Vagina (tissue), 2 donors: ENCODE data around the gene MT1E. TPM values are rescaled to one million over a fixed set of nuclear protein-coding genes. Genes with fewer than 3 reads are reported as not detected.

ENCODE experiments used
- DNase-seq, 2 donors: peaks; one replicate each; pipeline ENCODE4 v3.0.0-alpha.2; 2017; ENCODE audit errors: extremely low spot score in 2 of 2
- H3K27ac ChIP-seq: fragments of 200-600 bp; sonication (generic); one replicate; pipeline ENCODE4 v1.5.1; 2019
- H3K27me3 ChIP-seq: fragments of 200-600 bp; sonication (generic); one replicate; pipeline ENCODE4 v1.5.1; 2019
- H3K36me3 ChIP-seq, 2 donors: fragments of 200-600 bp; sonication (generic); one replicate each; pipeline ENCODE4 v1.5.1; 2017 to 2019
- H3K4me1 ChIP-seq: fragments of 200-600 bp; sonication (generic); one replicate; pipeline ENCODE4 v1.5.1; 2019
- H3K4me3 ChIP-seq, 2 donors: fragments of 200-600 bp; sonication (generic); 1 replicate in 1 of 2; 2 replicates in 1 of 2; pipeline ENCODE4 v1.5.1; 2016 to 2019
- H3K9me3 ChIP-seq: fragments of 200-600 bp; sonication (generic); one replicate; pipeline ENCODE4 v1.5.1; 2019
- POLR2A ChIP-seq, 2 donors: fragments of 450-650 bp; IDR thresholded peaks; one replicate each; pipeline ENCODE4 v1.6.1; 2017; ENCODE audit warnings: antibody characterized with exemption in 2 of 2, mild to moderate bottlenecking in 2 of 2, moderate library complexity in 2 of 2
- POLR2AphosphoS5 ChIP-seq, 2 donors: sonication (generic); formaldehyde crosslinking; IDR thresholded peaks; one replicate each; pipeline ENCODE4 v1.9.0; 2017; ENCODE audit warnings: antibody characterized with exemption in 2 of 2, mild to moderate bottlenecking in 2 of 2, low read depth in 1 of 2; ENCODE audit not compliant: insufficient read depth in 1 of 2
- intact Hi-C: fragments of 100-400 bp; cut with DNase I; formaldehyde crosslinking; loops from one replicate; pipeline ENCODE4 v1.15.1; 2023
- total RNA-seq: library from RNA; depleted of rRNA; stranded (reverse); fragments of >200 nt; gene quantifications from one replicate; pipeline ENCODE4 v1.2.3, GENCODE V29; 2016
- TF ChIP-seq, protein P1 (sequence below), 3 experiments: fragments of 450-650 bp in 2 of 3; fragments of 200-600 bp in 1 of 3; sonication (generic) in 1 of 3; IDR thresholded peaks; one replicate each; pipeline ENCODE4 v1.5.1; 2017 to 2019; ENCODE audit warnings: antibody characterized with exemption in 3 of 3, mild to moderate bottlenecking in 2 of 3, moderate library complexity in 2 of 3

Gene MT1E
- total RNA-seq, 1 donor from 2014 or later: 564 TPM

DNA sequence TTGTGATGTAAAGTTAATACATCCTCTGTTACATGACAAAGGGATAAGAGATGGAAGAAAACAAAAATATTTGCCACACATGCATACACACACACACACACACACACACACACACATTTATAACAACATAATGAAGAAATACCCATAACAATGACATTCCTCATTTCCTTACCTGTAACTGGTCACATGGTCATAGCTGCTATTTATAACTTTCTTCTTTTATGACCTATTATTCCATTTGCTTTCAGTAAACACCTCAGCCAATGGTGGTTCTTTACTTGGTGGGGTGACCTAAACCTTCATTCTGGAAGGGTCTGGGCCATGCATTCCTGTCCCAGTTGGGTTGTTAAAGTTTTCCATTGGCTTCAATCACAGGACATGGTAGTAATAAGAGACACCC lies 11.9 kb upstream of the MT1E start:
- Histone ChIP-seq H3K27ac (no peak overlapping the region), H3K36me3 (no peaks in the 10 kb centered on the region), H3K4me1 (peaks cover 41% of the 10 kb centered on the region), H3K4me3 (no peak overlapping the region), H3K9me3 (no peaks in the 10 kb centered on the region), H3K27me3 (no peaks in the 10 kb centered on the region)
- DNase-seq: no peak
- TF ChIP-seq POLR2A (IDR thresholded peaks at IDR 0.05) (no peak), POLR2AphosphoS5 (IDR thresholded peaks at IDR 0.05; ENCODE audit: insufficient read depth in 1 of 2, low read depth in 1 of 2) (no peak)
- TF ChIP-seq, protein P1, sequence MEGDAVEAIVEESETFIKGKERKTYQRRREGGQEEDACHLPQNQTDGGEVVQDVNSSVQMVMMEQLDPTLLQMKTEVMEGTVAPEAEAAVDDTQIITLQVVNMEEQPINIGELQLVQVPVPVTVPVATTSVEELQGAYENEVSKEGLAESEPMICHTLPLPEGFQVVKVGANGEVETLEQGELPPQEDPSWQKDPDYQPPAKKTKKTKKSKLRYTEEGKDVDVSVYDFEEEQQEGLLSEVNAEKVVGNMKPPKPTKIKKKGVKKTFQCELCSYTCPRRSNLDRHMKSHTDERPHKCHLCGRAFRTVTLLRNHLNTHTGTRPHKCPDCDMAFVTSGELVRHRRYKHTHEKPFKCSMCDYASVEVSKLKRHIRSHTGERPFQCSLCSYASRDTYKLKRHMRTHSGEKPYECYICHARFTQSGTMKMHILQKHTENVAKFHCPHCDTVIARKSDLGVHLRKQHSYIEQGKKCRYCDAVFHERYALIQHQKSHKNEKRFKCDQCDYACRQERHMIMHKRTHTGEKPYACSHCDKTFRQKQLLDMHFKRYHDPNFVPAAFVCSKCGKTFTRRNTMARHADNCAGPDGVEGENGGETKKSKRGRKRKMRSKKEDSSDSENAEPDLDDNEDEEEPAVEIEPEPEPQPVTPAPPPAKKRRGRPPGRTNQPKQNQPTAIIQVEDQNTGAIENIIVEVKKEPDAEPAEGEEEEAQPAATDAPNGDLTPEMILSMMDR (IDR thresholded peaks at IDR 0.05): no peak
- intact Hi-C loops: no loop called here

DNA sequence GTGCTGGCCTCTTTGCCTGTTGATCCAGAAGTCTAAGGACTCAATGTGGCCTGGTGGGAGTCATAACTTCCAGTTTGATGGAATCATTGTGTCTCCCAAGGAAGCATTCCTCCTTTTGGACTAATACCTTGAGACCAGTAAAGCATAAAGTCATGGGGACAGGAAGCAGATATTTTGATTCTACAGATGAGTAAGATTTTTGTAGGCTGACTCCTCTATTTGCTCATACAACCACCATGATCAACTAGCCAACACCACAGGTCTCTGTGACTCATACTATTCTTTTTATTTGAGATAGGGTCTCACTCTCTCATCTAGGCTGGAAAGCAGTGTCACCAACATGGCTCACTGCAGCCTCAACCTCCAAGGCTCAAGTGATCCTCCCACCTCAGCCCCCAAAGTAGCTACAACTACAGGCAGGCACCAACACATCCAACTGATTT lies 11.0 kb upstream of the MT1E start:
- Histone ChIP-seq H3K36me3 (no peaks in the 10 kb centered on the region), H3K27ac (no peak overlapping the region), H3K4me1 (peaks cover 40% of the 10 kb centered on the region), H3K27me3 (no peaks in the 10 kb centered on the region), H3K9me3 (no peaks in the 10 kb centered on the region), H3K4me3 (no peak overlapping the region)
- DNase-seq: no peak
- intact Hi-C loops: no loop called here
- TF ChIP-seq, protein P1 (IDR thresholded peaks at IDR 0.05): no peak
- TF ChIP-seq POLR2AphosphoS5 (IDR thresholded peaks at IDR 0.05; ENCODE audit: insufficient read depth in 1 of 2, low read depth in 1 of 2) (no peak), POLR2A (IDR thresholded peaks at IDR 0.05) (no peak)

DNA sequence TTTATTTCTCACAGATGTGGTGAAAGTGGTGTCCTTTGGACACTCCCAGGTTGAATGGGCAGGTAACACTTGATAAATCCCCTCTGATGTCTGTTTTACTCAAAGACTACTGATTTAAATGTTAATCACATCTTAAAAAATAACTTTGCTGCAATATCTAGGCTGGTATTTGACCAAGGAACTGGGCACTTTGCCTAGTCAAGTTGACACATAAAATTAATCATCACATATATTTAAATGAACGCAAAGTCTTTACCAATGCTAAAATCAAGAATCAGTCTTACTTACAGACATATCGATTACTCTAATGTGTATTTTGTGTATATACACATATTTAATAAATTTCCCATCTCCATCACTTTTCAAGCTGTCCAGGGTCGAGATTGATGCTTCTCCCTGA lies 10.2 kb upstream of the MT1E start:
- intact Hi-C loops: no loop called here
- Histone ChIP-seq H3K9me3 (no peaks in the 10 kb centered on the region), H3K36me3 (no peaks in the 10 kb centered on the region), H3K27ac (no peak overlapping the region), H3K27me3 (no peaks in the 10 kb centered on the region), H3K4me3 (no peak overlapping the region), H3K4me1 (peaks cover 32% of the 10 kb centered on the region)
- TF ChIP-seq POLR2AphosphoS5 (IDR thresholded peaks at IDR 0.05; ENCODE audit: insufficient read depth in 1 of 2, low read depth in 1 of 2): no peak
- TF ChIP-seq POLR2A (IDR thresholded peaks at IDR 0.05): no peak
- TF ChIP-seq, protein P1 (IDR thresholded peaks at IDR 0.05): no peak
- DNase-seq: no peak

DNA sequence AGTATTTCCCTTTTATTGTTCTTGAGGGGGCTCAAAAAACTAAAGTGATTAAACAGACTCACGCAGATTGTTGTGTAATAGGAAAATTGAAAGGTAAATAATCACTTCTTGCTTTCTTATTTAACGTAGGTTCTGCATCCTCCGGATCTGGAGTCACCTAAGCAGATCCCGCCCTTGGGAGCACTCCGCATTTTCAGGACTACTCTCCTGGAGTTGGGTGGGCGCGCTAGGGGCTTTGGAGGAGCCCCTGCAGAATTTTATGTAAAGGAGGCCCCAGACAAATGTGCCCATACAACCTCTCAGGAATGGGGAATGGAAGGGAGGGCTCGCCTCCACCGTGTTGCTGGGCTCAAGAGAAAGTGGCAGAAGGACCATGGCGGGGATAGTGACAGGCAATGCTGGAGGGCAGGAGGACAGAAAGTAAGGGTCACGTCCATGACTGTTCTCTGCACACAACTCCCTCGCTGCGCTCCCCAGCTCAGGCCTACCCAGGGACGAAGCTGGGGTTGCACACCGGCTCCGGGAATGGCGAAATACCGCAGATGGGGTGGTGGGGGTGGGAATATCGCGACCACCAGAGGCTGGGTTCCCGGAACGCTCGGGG lies 8.9 kb upstream of the MT1E start:
- Histone ChIP-seq H3K36me3 (no peaks in the 10 kb centered on the region), H3K9me3 (no peaks in the 10 kb centered on the region), H3K27ac (peak overlapping the region; percentile 53), H3K27me3 (no peaks in the 10 kb centered on the region), H3K4me1 (peaks cover 19% of the 10 kb centered on the region), H3K4me3 (peak overlapping the region; percentile 30 to 52)
- no peak for TF ChIP-seq POLR2A (IDR thresholded peaks at IDR 0.05)
- no peak for TF ChIP-seq POLR2AphosphoS5 (IDR thresholded peaks at IDR 0.05; ENCODE audit: insufficient read depth in 1 of 2, low read depth in 1 of 2)
- TF ChIP-seq, protein P1 (IDR thresholded peaks at IDR 0.05): no peak
- intact Hi-C loops: no loop called here
- DNase-seq: no peak

DNA sequence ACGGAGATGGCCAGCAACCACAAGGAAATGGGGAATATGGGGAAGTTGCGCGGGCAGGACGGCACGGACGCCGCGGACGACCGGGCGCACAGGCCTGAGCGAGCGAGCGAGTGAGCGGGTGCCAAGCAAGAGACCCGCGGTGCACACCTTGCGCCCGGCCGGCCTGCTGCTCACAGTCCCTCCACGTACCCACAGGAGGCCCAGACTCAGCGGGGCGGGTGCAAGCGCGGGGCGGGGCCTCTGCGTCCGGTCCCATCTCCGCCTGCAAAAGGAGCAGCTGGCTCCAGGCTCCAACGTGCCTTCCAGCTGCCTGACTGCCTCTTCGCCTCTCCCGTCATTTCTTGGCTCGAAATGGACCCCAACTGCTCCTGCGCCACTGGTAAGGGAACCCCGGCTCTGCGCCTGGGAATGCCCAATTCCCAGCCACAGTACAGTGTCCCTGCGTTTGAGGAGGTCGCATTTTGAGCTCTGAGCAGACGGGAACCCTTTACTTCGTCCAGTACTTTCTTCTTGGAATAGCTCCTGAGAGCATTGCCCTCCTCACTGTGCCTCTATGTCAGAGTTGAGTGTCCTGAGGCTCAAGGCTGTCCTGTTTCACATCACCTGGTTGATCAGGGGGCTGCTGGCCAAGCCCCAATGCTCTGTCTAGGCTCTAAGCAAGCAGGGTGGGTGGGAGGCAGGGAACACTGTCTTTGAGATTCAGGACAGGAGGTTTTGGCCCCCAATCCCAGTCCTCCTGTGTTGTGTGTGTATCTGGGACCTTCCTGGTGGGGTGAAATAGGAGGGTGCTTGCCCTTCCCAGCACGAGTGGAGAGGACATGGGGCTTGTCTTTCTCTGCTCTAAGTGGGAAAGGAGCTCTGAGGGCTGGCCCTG lies 8.1 kb upstream of the MT1E start:
- TF ChIP-seq POLR2AphosphoS5 (IDR thresholded peaks at IDR 0.05; ENCODE audit: insufficient read depth in 1 of 2, low read depth in 1 of 2) (peak in 1 of 2 donors; percentile 84), POLR2A (IDR thresholded peaks at IDR 0.05) (peak in 1 of 2 donors; percentile 5)
- TF ChIP-seq, protein P1 (IDR thresholded peaks at IDR 0.05): peak in 1 of 3 experiments; percentile 14
- Histone ChIP-seq H3K4me3 (peak overlapping the region; percentile 30 to 52), H3K4me1 (peaks cover 17% of the 10 kb centered on the region), H3K27ac (peak overlapping the region; percentile 53), H3K36me3 (no peaks in the 10 kb centered on the region), H3K27me3 (no peaks in the 10 kb centered on the region), H3K9me3 (no peaks in the 10 kb centered on the region)
- intact Hi-C loops: no loop called here
- DNase-seq: no peak
